Mesodermal cell (in vitro differentiated cells): ENCODE results near the gene TEDDM1.
"Not testable (repeated sequence)": the region's sequence is repeated elsewhere in the genome, so short reads cannot be mapped to it uniquely, and the experiment has no call there.

Experiments used
- H3K27ac ChIP-seq: 2 replicates; pipeline ENCODE4 v1.7.0; 2013; ENCODE audit warnings: mild to moderate bottlenecking, low read depth, low read length, moderate library complexity; ENCODE audit not compliant: severe bottlenecking
- H3K36me3 ChIP-seq: 2 replicates; pipeline ENCODE4 v1.7.1; 2013; ENCODE audit warnings: mild to moderate bottlenecking, low read length, moderate library complexity; ENCODE audit not compliant: control insufficient read depth, insufficient read depth
- H3K4me1 ChIP-seq: one replicate; pipeline ENCODE4 v1.7.1; 2013; ENCODE audit warnings: mild to moderate bottlenecking, low read length; ENCODE audit not compliant: insufficient read depth, control insufficient read depth, poor library complexity, severe bottlenecking
- H3K4me3 ChIP-seq: 2 replicates; pipeline ENCODE4 v1.7.0; 2013; ENCODE audit warnings: low read length, control low read depth, mild to moderate bottlenecking; ENCODE audit not compliant: insufficient read depth, poor library complexity, severe bottlenecking; ENCODE audit errors: extremely low read depth
- H3K9me3 ChIP-seq: 2 replicates; pipeline ENCODE4 v1.7.1; 2013; ENCODE audit warnings: mild to moderate bottlenecking, low read length, moderate library complexity; ENCODE audit not compliant: control insufficient read depth
- WGBS, 2 experiments: methylation state at CpG; one replicate each; pipeline ENCODE4 v1.1.5; 2013; ENCODE audit warnings: missing lambda C conversion rate in 2 of 2; ENCODE audit not compliant: insufficient coverage in 2 of 2; 5-methylcytosine and 5-hydroxymethylcytosine counted together

The TEDDM1 gene

GRCh38 chr1:182379781-182380180 lies 20.7 kb downstream of the TEDDM1 start:
- H3K9me3 ChIP-seq, H3K4me3 ChIP-seq, H3K27ac ChIP-seq, H3K4me1 ChIP-seq: not testable (repeated sequence)
- peaks cover 34% of the 10 kb centered on the region for H3K36me3 ChIP-seq
- WGBS, 2 experiments = 89 to 94% methylated on average over 4 to 5 of the region's 7 CpGs

GRCh38 chr1:182376936-182377574 lies 23.4 kb downstream of the TEDDM1 start:
- no peak overlapping the region for H3K27ac ChIP-seq

GRCh38 chr1:182374101-182374834 lies 26.2 kb downstream of the TEDDM1 start:
- 92 to 97% methylated on average over 4 to 5 of the region's 5 CpGs for WGBS, 2 experiments
- H3K4me1 ChIP-seq = peaks cover 4% of the 10 kb centered on the region
- no peak overlapping the region for H3K27ac ChIP-seq

More at GRCh38 chr1:182376936-182377574, 23.4 kb downstream of the TEDDM1 start:
- no peaks in the 10 kb centered on the region for H3K9me3 ChIP-seq
- H3K4me3 ChIP-seq = no peak overlapping the region
- peaks cover 7% of the 10 kb centered on the region for H3K36me3 ChIP-seq
- H3K4me1 ChIP-seq = peaks cover 4% of the 10 kb centered on the region

DNA sequence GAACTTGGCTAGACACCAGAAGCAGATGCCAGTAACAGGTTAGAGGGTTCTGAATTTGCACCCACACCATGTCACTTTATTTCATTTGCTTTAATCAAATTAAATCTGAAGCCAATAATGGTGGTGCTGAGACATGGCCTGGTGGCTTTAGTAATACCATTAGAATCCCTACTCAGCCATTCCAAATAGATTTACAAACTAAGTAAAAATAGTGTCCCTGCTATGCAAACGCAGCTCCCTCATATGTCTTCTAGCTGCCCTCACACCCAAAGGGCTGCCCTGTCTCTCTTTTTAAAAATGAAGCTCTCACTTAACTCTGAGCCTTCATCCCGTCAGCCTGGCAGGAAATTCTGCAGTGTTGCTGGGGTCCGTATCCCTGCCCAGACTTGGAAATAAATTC lies 29.9 kb downstream of the TEDDM1 start:
- WGBS, 2 experiments = 70 to 87% methylated on average over 3 of the region's 3 CpGs

More at GRCh38 chr1:182374101-182374834, 26.2 kb downstream of the TEDDM1 start:
- Histone ChIP-seq H3K36me3 (no peaks in the 10 kb centered on the region), H3K4me3 (no peak overlapping the region), H3K9me3 (no peaks in the 10 kb centered on the region)

GRCh38 chr1:182368903-182369302 lies 31.6 kb downstream of the TEDDM1 start:
- H3K4me1 ChIP-seq = no peaks in the 10 kb centered on the region
- no peak overlapping the region for H3K27ac ChIP-seq
- 97% methylated on average over 3 of the region's 4 CpGs; no CpG with 5 or more reads in 1 of the 2 experiments for WGBS, 2 experiments
- no peaks in the 10 kb centered on the region for H3K9me3 ChIP-seq
- no peaks in the 10 kb centered on the region for H3K36me3 ChIP-seq
- H3K4me3 ChIP-seq = no peak overlapping the region

More for the DNA sequence above, 29.9 kb downstream of the TEDDM1 start:
- Histone ChIP-seq H3K4me1 (no peaks in the 10 kb centered on the region), H3K27ac (no peak overlapping the region), H3K9me3 (no peaks in the 10 kb centered on the region), H3K4me3 (no peak overlapping the region), H3K36me3 (no peaks in the 10 kb centered on the region)

DNA sequence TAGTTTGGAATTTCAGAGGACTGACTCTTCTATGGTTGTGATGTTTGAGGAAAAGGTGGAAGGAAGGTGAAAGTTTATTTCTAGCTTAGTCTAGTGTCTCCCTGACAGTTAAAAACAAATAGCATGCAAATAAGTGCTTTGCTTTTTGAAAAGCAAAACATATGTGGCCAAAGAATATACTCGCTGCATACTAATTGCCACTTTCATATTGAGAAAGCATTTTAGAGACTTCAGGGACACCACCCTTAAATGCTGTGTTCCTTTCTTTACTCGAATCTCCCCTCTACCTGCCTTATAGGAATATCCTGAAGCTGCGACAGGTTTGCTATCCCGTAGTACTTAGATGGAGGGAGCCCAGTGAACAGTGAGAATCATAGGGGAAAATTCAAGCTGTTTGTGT lies 32.1 kb downstream of the TEDDM1 start:
- Histone ChIP-seq H3K27ac (no peak overlapping the region), H3K4me3 (no peak overlapping the region), H3K4me1 (no peaks in the 10 kb centered on the region), H3K36me3 (no peaks in the 10 kb centered on the region), H3K9me3 (no peaks in the 10 kb centered on the region)
- 86% methylated on average over 1 of the region's 4 CpGs; no CpG with 5 or more reads in 1 of the 2 experiments for WGBS, 2 experiments

DNA sequence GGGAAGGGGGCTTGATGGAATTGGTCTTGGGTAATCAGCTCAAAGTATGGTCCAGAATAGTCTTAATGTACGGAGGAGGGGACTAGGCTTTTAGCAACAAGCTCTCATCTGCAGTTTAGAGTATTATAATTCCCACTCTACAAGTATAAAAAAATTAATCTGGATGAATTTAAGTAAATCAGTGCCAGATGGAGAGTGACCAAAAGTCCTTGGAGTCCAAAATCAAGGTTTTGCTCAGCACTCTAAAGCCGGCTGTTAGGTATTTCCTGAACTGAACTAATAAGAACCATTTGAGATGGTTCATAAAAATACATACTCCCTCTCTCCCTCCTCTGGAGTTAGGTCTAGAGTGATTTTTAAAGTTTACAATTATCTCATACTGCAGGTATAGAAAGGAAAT lies 32.5 kb downstream of the TEDDM1 start:
- WGBS, 2 experiments = no CpG with 5 or more reads among the region's 2 CpGs
- Histone ChIP-seq H3K27ac (no peak overlapping the region), H3K36me3 (no peaks in the 10 kb centered on the region), H3K4me3 (no peak overlapping the region), H3K4me1 (no peaks in the 10 kb centered on the region), H3K9me3 (no peaks in the 10 kb centered on the region)

GRCh38 chr1:182366596-182366995 lies 33.9 kb downstream of the TEDDM1 start:
- H3K4me1 ChIP-seq = no peaks in the 10 kb centered on the region
- no peak overlapping the region for H3K4me3 ChIP-seq
- H3K27ac ChIP-seq = no peak overlapping the region
- H3K9me3 ChIP-seq = no peaks in the 10 kb centered on the region
- 73 to 93% methylated on average over 2 of the region's 2 CpGs for WGBS, 2 experiments
- H3K36me3 ChIP-seq = no peaks in the 10 kb centered on the region

DNA sequence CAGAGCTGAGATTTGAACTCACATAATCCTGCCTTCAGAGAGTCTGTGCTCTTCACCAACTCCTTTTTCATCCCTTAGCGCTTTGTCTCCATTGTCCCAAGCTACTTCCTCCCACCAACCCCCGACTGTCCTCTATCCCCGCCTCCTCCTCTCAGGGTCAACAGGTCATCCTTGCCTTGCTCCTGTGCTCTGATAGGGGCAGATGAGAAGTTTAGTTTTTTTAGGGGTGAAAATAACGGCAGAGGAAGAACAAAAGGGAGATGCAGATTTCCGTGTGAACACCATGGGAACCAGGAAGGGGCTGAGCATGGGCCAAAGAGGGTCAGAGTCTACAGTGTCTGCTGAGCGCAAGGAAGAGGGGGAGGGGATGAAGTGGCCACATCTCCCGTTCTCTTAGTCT lies 40.8 kb downstream of the TEDDM1 start:
- Histone ChIP-seq H3K27ac (no peak overlapping the region), H3K36me3 (no peaks in the 10 kb centered on the region), H3K9me3 (no peaks in the 10 kb centered on the region), H3K4me1 (no peaks in the 10 kb centered on the region), H3K4me3 (no peak overlapping the region)
- 36 to 46% methylated on average over 5 of the region's 7 CpGs for WGBS, 2 experiments

GRCh38 chr1:182357913-182358312 lies 42.6 kb downstream of the TEDDM1 start:
- 68 to 92% methylated on average over 2 to 4 of the region's 4 CpGs for WGBS, 2 experiments
- Histone ChIP-seq H3K27ac (no peak overlapping the region), H3K4me3 (no peak overlapping the region), H3K9me3 (no peaks in the 10 kb centered on the region), H3K36me3 (no peaks in the 10 kb centered on the region), H3K4me1 (no peaks in the 10 kb centered on the region)

- Histone ChIP-seq H3K36me3 (no peaks in the 10 kb centered on the region), H3K4me3 (no peak overlapping the region), H3K27ac (no peak overlapping the region), H3K9me3 (no peaks in the 10 kb centered on the region), H3K4me1 (no peaks in the 10 kb centered on the region)
- no CpG with 5 or more reads among the region's 2 CpGs for whole genome bisulfite sequencing, 2 experiments
These were observed 43.3 kb downstream of the TEDDM1 start for GRCh38 chr1:182357171-182357570.
